Stimulated activated CD4-positive, alpha-beta T cell treated with anti-CD3 and anti-CD28 coated beads, Interleukin-1b, Interleukin-23, amount 100 ng/mL, for 4 hours (primary cell): Measurements from ENCODE around the gene TPO.
"Not testable (repeated sequence)": the region's sequence is repeated elsewhere in the genome, so short reads cannot be mapped to it uniquely, and the experiment has no call there.

Source experiments
- DNase-seq, 2 donors: peaks; one replicate each; pipeline ENCODE4 v3.0.0-alpha.2; 2020; ENCODE audit warnings: low read depth in 2 of 2

The TPO gene

GRCh38 chr2:1405124-1405523, 8.1 kb upstream of the TPO start:
- no peak for DNase-seq

- DNase-seq, result no peak
Measured at GRCh38 chr2:1405967-1406366, 7.3 kb upstream of the TPO start.

- no peak for DNase-seq
Measured at GRCh38 chr2:1406434-1406833, 6.8 kb upstream of the TPO start.

- DNase-seq, result no peak
Measured at GRCh38 chr2:1407950-1408675, 5.2 kb upstream of the TPO start.

- DNase-seq, result no peak
Measured at GRCh38 chr2:1414121-1414520, 858 bp downstream of the TPO start.

- not testable (repeated sequence) for DNase-seq
Measured at GRCh38 chr2:1414901-1415300, 1.6 kb downstream of the TPO start.

GRCh38 chr2:1415501-1415900, 2.2 kb downstream of the TPO start:
- no peak for DNase-seq

- DNase-seq, result no peak
Measured at GRCh38 chr2:1418566-1418965, 5.3 kb downstream of the TPO start.

- DNase-seq, result no peak
Measured at GRCh38 chr2:1420746-1421480, 7.7 kb downstream of the TPO start.

- no peak for DNase-seq
Measured at GRCh38 chr2:1421731-1422130, 8.5 kb downstream of the TPO start.

GRCh38 chr2:1422131-1422530, 8.9 kb downstream of the TPO start:
- DNase-seq, result no peak

- no peak for DNase-seq
Measured at GRCh38 chr2:1422716-1423285, 9.5 kb downstream of the TPO start.

- DNase-seq, result no peak
Measured at GRCh38 chr2:1427086-1427485, 13.8 kb downstream of the TPO start.

- no peak for DNase-seq
Measured at GRCh38 chr2:1429895-1430294, 16.6 kb downstream of the TPO start.

- DNase-seq, result no peak
Measured at GRCh38 chr2:1430491-1430890, 17.2 kb downstream of the TPO start.

- DNase-seq, result no peak
Measured at GRCh38 chr2:1431886-1432400, 18.7 kb downstream of the TPO start.

- no peak for DNase-seq
Measured at GRCh38 chr2:1432726-1433125, 19.5 kb downstream of the TPO start.

GRCh38 chr2:1436369-1436768, 23.1 kb downstream of the TPO start:
- no peak for DNase-seq

GRCh38 chr2:1437101-1437500, 23.8 kb downstream of the TPO start:
- DNase-seq, result no peak

- no peak for DNase-seq
Measured at GRCh38 chr2:1437537-1437936, 24.3 kb downstream of the TPO start.

GRCh38 chr2:1438972-1439371, 25.7 kb downstream of the TPO start:
- no peak for DNase-seq

GRCh38 chr2:1440581-1440980, 27.3 kb downstream of the TPO start:
- DNase-seq, result no peak

GRCh38 chr2:1446301-1446700, 33.0 kb downstream of the TPO start:
- DNase-seq, result no peak
